Fibroblast of the aortic adventitia (primary cell): ENCODE results near the gene TUSC2. TPM values are rescaled to one million over a fixed set of nuclear protein-coding genes. Genes with fewer than 3 reads are reported as not detected.

Experiments
- DNase-seq: peaks from one replicate; pipeline ENCODE4 v3.0.0-alpha.2; 2010; ENCODE audit warnings: low read depth
- H3K4me3 ChIP-seq: 2 replicates; pipeline ENCODE4 v1.5.1; 2011; ENCODE audit warnings: low read depth, mild to moderate bottlenecking, control low read depth, low read length, moderate library complexity
- CTCF ChIP-seq: IDR thresholded peaks from 2 replicates; pipeline ENCODE4 v1.5.1; 2011; ENCODE audit warnings: mild to moderate bottlenecking, low read length, control low read depth, inconsistent platforms; ENCODE audit not compliant: insufficient read depth
- total RNA-seq: library from RNA; depleted of rRNA; stranded (reverse); fragments of >200 nt; gene quantifications from 2 replicates; pipeline ENCODE4 v1.2.3, GENCODE V29; 2012; ENCODE audit warnings: low replicate concordance

TUSC2 gene
- total RNA-seq, 1 donor: 15.5 TPM

GRCh38 chr3:50354850-50355249 is 26.8 kb upstream of the TUSC2 start:
- TF ChIP-seq CTCF: no peak
- H3K4me3 ChIP-seq: no peak overlapping the region
- no peak for DNase-seq

- DNase-seq: no peak
- TF ChIP-seq CTCF: no peak
- no peak overlapping the region for H3K4me3 ChIP-seq
Measured at GRCh38 chr3:50354186-50354764, 26.3 kb upstream of the TUSC2 start.

- no peak for DNase-seq
- TF ChIP-seq CTCF: no peak
- no peak overlapping the region for H3K4me3 ChIP-seq
Measured at GRCh38 chr3:50353245-50354004, 25.4 kb upstream of the TUSC2 start.

GRCh38 chr3:50352781-50353180 is 24.8 kb upstream of the TUSC2 start:
- H3K4me3 ChIP-seq: no peak overlapping the region
- TF ChIP-seq CTCF: peak; percentile 30
- DNase-seq: peak; percentile 21

- no peak for DNase-seq
- no peak for TF ChIP-seq CTCF
- H3K4me3 ChIP-seq: peak overlapping the region; percentile 98
Measured at GRCh38 chr3:50351323-50351697, 23.3 kb upstream of the TUSC2 start.

GRCh38 chr3:50350527-50351322 is 22.7 kb upstream of the TUSC2 start, which contains the start of the genes CYB561D2 and NPRL2:
Gene CYB561D2 (plus strand): TSS chr3:50350862. CDS start chr3:50351434, 572 bp downstream.
Gene NPRL2 (minus strand): TSS chr3:50350775. CDS start chr3:50350652, 123 bp downstream.
- H3K4me3 ChIP-seq: peak within 1 kb of the TSS; percentile 98
- peak; percentile 87 for DNase-seq
- TF ChIP-seq CTCF: no peak
